ENCODE results near the gene SSBP3.
A peak's percentile ranks its signal among the peaks of the same experiment; 100 is the strongest.

The SSBP3 gene

GRCh38 chr1:54305906-54306514 lies 100.2 kb downstream of the SSBP3 start:
- DNase-seq (ENCODE audit: low read depth in 2 of 2): no peak

GRCh38 chr1:54304518-54304917 lies 101.7 kb downstream of the SSBP3 start:
- no peak for DNase-seq (ENCODE audit: low read depth in 2 of 2)

GRCh38 chr1:54302951-54303843 lies 103.0 kb downstream of the SSBP3 start:
- DNase-seq (ENCODE audit: low read depth in 2 of 2): no peak

GRCh38 chr1:54302549-54302948 lies 103.6 kb downstream of the SSBP3 start:
- DNase-seq (ENCODE audit: low read depth in 2 of 2): no peak

GRCh38 chr1:54301497-54301896 lies 104.7 kb downstream of the SSBP3 start:
- DNase-seq (ENCODE audit: low read depth in 2 of 2): no peak

GRCh38 chr1:54300401-54300800 lies 105.8 kb downstream of the SSBP3 start:
- no peak for DNase-seq (ENCODE audit: low read depth in 2 of 2)

- no peak for DNase-seq (ENCODE audit: low read depth in 2 of 2)
Measured at GRCh38 chr1:54299037-54299436, 107.2 kb downstream of the SSBP3 start.

- no peak for DNase-seq (ENCODE audit: low read depth in 2 of 2)
Measured at GRCh38 chr1:54298284-54299033, 107.7 kb downstream of the SSBP3 start.

GRCh38 chr1:54297596-54298283 lies 108.5 kb downstream of the SSBP3 start:
- DNase-seq (ENCODE audit: low read depth in 2 of 2): no peak

GRCh38 chr1:54296666-54297065 lies 109.5 kb downstream of the SSBP3 start:
- no peak for DNase-seq (ENCODE audit: low read depth in 2 of 2)

- no peak for DNase-seq (ENCODE audit: low read depth in 2 of 2)
Measured at GRCh38 chr1:54294887-54295286, 111.3 kb downstream of the SSBP3 start.

GRCh38 chr1:54292002-54292911 lies 113.9 kb downstream of the SSBP3 start:
- no peak for DNase-seq (ENCODE audit: low read depth in 2 of 2)

- no peak for DNase-seq (ENCODE audit: low read depth in 2 of 2)
Measured at GRCh38 chr1:54291276-54292001, 114.8 kb downstream of the SSBP3 start.

- no peak for DNase-seq (ENCODE audit: low read depth in 2 of 2)
Measured at GRCh38 chr1:54290506-54291184, 115.5 kb downstream of the SSBP3 start.

- DNase-seq (ENCODE audit: low read depth in 2 of 2): no peak
Measured at GRCh38 chr1:54289712-54290233, 116.4 kb downstream of the SSBP3 start.

GRCh38 chr1:54287801-54288211 lies 118.4 kb downstream of the SSBP3 start:
- DNase-seq (ENCODE audit: low read depth in 2 of 2): no peak

GRCh38 chr1:54287176-54287650 lies 119.0 kb downstream of the SSBP3 start:
- peak; percentile 36 to 55 for DNase-seq (ENCODE audit: low read depth in 2 of 2)

GRCh38 chr1:54285815-54286345 lies 120.3 kb downstream of the SSBP3 start:
- DNase-seq (ENCODE audit: low read depth in 2 of 2): no peak

All from stimulated activated CD4-positive, alpha-beta T cell treated with anti-CD3 and anti-CD28 coated beads, Interleukin-12 subunit alpha, Interleukin-12 subunit beta, amount 100 ng/mL, for 24 hours (primary cell).